Right lobe of liver (tissue), 4 donors: ENCODE data around the gene CELF4.

ENCODE experiments used
- POLR2A ChIP-seq: fragments of 450-650 bp; IDR thresholded peaks from one replicate; pipeline ENCODE4 v1.6.1; 2017; ENCODE audit warnings: antibody characterized with exemption, mild to moderate bottlenecking
- TF ChIP-seq, protein P1 (sequence below), 4 donors: fragments of 200-600 bp in 3 of 4; fragments of 450-650 bp in 1 of 4; IDR thresholded peaks; one replicate each; pipeline versions ENCODE4 v1.5.1 to v1.8.0; 2016 to 2022; ENCODE audit warnings: antibody characterized with exemption in 4 of 4, mild to moderate bottlenecking in 2 of 4
- donor health status: DM: no; HTN: no; CAD: no.
- donor health status: DM: no; HTN: no; CAD: no.
- donor health status: DM: no; HTN: yes; CAD: no.

DNA sequence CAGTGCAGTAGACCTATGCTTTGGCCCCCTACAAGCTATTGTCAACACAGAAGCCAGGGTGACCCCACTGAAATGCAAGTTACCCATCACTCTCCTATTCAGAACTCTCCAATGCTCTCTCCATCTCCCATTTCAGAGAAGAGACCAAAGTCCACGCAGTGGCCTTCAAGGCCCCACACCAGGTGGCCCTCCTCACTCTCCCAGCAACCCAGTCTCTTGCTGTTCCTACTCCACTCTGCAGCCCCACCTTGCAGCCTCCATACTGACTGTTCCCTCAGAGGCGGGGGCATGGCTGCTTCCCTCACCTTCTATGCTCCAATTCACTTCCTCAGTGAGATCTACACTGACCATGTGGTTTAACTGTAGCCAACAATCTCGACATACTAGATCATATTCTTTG, 313.3 kb downstream of the CELF4 start:
- TF ChIP-seq, protein P1, sequence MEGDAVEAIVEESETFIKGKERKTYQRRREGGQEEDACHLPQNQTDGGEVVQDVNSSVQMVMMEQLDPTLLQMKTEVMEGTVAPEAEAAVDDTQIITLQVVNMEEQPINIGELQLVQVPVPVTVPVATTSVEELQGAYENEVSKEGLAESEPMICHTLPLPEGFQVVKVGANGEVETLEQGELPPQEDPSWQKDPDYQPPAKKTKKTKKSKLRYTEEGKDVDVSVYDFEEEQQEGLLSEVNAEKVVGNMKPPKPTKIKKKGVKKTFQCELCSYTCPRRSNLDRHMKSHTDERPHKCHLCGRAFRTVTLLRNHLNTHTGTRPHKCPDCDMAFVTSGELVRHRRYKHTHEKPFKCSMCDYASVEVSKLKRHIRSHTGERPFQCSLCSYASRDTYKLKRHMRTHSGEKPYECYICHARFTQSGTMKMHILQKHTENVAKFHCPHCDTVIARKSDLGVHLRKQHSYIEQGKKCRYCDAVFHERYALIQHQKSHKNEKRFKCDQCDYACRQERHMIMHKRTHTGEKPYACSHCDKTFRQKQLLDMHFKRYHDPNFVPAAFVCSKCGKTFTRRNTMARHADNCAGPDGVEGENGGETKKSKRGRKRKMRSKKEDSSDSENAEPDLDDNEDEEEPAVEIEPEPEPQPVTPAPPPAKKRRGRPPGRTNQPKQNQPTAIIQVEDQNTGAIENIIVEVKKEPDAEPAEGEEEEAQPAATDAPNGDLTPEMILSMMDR (IDR thresholded peaks at IDR 0.05): no peak
- no peak for TF ChIP-seq POLR2A
